Common myeloid progenitor, CD34-positive (primary cell): ENCODE measurements around the gene CARD6.
A peak's percentile ranks its signal among the peaks of the same experiment; 100 is the strongest.

Experiments used
- CTCF ChIA-PET: fragments of 350-600 bp; sonication (Branson Sonifier 250); formaldehyde crosslinking; loops from one replicate; lab custom pipeline; 2021; ENCODE audit warnings: antibody characterized with exemption; lab: Charles Lee
- POLR2A ChIA-PET: fragments of 350-600 bp; sonication (Branson Sonifier 250); formaldehyde crosslinking; loops from one replicate; lab custom pipeline; 2021; ENCODE audit warnings: antibody characterized with exemption; lab: Charles Lee
- DNase-seq, 3 donors: peaks; one replicate each; pipeline versions ENCODE4 v3.0.0 to v3.0.0-alpha.2; 2013
- H3K27ac ChIP-seq, 2 experiments: 1 replicate in 1 of 2; 2 replicates in 1 of 2; pipeline ENCODE4 v1.7.0; 2013; ENCODE audit warnings: inconsistent platforms in 2 of 2, low read length in 2 of 2, mild to moderate bottlenecking in 2 of 2, low read depth in 1 of 2, moderate library complexity in 1 of 2; ENCODE audit not compliant: severe bottlenecking in 2 of 2, insufficient read depth in 1 of 2, poor library complexity in 1 of 2
- H3K27me3 ChIP-seq, 5 experiments: replicated peaks in 2 of 5; 1 replicate in 3 of 5; 2 replicates in 2 of 5; pipeline versions ENCODE4 v1.6.1 to v1.7.0; 2013; ENCODE audit warnings: low read length in 4 of 5, mild to moderate bottlenecking in 2 of 5, moderate library complexity in 2 of 5, inconsistent platforms in 1 of 5; ENCODE audit not compliant: insufficient read depth in 5 of 5, control insufficient read depth in 4 of 5
- H3K36me3 ChIP-seq, 4 experiments: 1 replicate in 2 of 4; 2 replicates in 2 of 4; pipeline versions ENCODE4 v1.6.1 to v1.7.0; 2013; ENCODE audit warnings: low read length in 3 of 4, control low read depth in 1 of 4, mild to moderate bottlenecking in 1 of 4; ENCODE audit not compliant: control insufficient read depth in 4 of 4, insufficient read depth in 4 of 4
- H3K4me1 ChIP-seq, 4 experiments: 1 replicate in 3 of 4; 2 replicates in 1 of 4; pipeline versions ENCODE4 v1.6.1 to v1.7.1; 2013; ENCODE audit warnings: low read length in 3 of 4, mild to moderate bottlenecking in 3 of 4, control low read depth in 1 of 4, inconsistent platforms in 1 of 4, moderate library complexity in 1 of 4; ENCODE audit not compliant: control insufficient read depth in 4 of 4, insufficient read depth in 4 of 4; ENCODE audit errors: control extremely low read depth in 1 of 4
- H3K4me3 ChIP-seq, 7 experiments: 1 replicate in 4 of 7; 2 replicates in 3 of 7; pipeline versions ENCODE4 v1.5.1 to v1.7.0; 2013; ENCODE audit warnings: mild to moderate bottlenecking in 7 of 7, low read length in 6 of 7, moderate library complexity in 6 of 7, inconsistent platforms in 2 of 7, low read depth in 2 of 7, control low read depth in 1 of 7; ENCODE audit not compliant: insufficient read depth in 4 of 7, control insufficient read depth in 1 of 7; ENCODE audit errors: extremely low read depth in 1 of 7
- H3K9me3 ChIP-seq, 5 experiments: 1 replicate in 4 of 5; 2 replicates in 1 of 5; pipeline versions ENCODE4 v1.6.1 to v1.7.1; 2013; ENCODE audit warnings: low read length in 4 of 5, mild to moderate bottlenecking in 2 of 5, inconsistent platforms in 1 of 5, low read depth in 1 of 5, moderate library complexity in 1 of 5; ENCODE audit not compliant: control insufficient read depth in 4 of 5, insufficient read depth in 2 of 5; ENCODE audit errors: control extremely low read depth in 1 of 5
- WGBS: methylation state at CpG from one replicate; pipeline ENCODE4 v1.1.5; 2013; ENCODE audit not compliant: insufficient coverage; 5-methylcytosine and 5-hydroxymethylcytosine counted together

Gene CARD6

DNA sequence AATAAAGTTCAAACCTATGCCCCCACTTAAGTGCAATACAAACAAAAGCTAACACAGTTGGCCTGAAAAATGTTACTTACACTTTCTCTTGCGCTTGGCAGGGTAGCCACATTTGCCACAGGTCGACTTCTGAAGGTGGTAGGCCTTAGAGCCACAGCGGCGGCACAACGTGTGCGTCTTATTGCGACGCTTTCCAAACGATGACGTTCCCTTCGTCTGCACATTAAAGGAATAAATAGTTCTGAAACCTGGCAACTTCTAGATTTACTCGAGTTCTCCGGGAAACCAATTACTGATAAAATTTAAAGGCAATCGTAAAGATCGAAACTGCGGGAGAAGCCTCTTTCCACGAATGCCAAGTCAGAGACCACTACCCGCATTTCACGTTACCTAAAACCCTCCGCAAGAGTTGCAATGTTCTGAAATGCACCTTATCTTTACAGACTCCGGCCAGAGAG is 6.7 kb upstream of the CARD6 start:
- ChIA-PET CTCF (interaction anchor here (1.8 kb wide), 1 partner anchor 59 kb away, joined by 4 read pairs; no protein-coding TSS in a partner anchor), POLR2A (interaction anchor here (0.6 kb wide), 1 partner anchor 1566 kb away, joined by 3 read pairs; no protein-coding TSS in a partner anchor)
- DNase-seq = peak; percentile 40 to 82 (median 73)
- H3K4me3 ChIP-seq = peak overlapping the region; percentile 46 to 96 (median 89)
- under 1% methylated on average over 21 of the region's 21 CpGs for WGBS
- peak overlapping the region; percentile 67 to 94 for H3K27ac ChIP-seq
- H3K36me3 ChIP-seq = peaks cover 20 to 50% (median 37%) of the 10 kb centered on the region in 4 experiments
- H3K9me3 ChIP-seq = no peaks in the 10 kb centered on the region
- H3K4me1 ChIP-seq = peaks cover 8 to 27% (median 21%) of the 10 kb centered on the region in 4 experiments
- H3K27me3 ChIP-seq = no peaks in the 10 kb centered on the region

DNA sequence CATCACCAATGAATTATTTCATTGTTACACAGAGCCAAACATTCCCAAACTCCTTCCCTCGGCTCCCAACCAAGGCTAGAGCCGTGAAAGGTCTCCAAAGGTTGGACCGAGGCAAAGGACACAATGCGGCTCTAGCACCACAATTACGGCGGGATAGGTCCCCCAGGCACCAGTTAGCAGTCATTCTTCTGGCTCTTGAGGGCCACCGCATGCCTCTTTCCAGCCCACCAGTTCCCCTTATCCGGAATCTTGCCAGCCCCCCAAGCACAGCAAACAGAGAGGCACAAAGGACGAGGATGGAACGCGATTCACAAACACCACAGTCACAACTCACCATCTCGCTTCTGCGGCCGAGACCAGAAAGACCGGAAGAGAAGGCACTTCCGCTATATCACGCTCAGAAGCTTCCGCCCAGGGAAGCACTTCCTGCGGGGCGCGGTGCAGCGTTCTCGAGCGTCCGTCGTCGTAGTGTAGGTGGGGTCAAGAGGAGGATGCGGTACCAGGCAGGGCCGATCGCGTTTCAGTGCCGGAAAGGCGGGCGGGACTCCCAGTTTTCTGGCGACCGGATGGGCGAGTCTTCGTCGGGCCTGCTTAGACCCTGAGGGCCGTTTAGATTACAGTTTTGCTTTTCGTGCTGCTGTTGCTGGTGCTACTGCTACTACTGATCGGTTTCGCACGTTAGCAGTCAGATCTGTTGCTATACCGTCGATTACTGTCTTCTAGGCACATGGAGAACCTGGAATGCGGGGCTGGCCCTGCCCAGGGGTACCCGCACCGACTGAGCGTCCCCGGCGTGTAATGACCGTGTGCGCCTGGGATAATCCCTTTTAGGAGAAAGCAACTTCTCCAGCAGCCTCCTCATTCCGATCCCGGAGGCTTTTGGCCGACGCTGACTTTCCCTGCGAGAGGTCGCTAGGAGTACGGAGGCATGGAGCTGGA is 6.0 kb upstream of the CARD6 start, which contains the start of gene RPL37:
Gene RPL37 (minus strand): TSS at position 374 of the 939 bp plus-strand sequence. CDS start 37 bp downstream, at position 337.
- 6% methylated on average over 44 of the region's 61 CpGs for WGBS
- H3K9me3 ChIP-seq = no peaks in the 10 kb centered on the region
- H3K4me3 ChIP-seq = peak within 1 kb of the TSS; percentile 46 to 96 (median 89)
- peaks cover 20 to 43% (median 34%) of the 10 kb centered on the region in 4 experiments for H3K36me3 ChIP-seq
- H3K27ac ChIP-seq = peak within 1 kb of the TSS; percentile 67 to 94
- POLR2A ChIA-PET = interaction anchor here (0.6 kb wide), 1 partner anchor 1567 kb away, joined by 3 read pairs; no protein-coding TSS in a partner anchor
- peak; percentile 92 to 95 (median 93) for DNase-seq
- no peaks in the 10 kb centered on the region for H3K27me3 ChIP-seq
- H3K4me1 ChIP-seq = peaks cover 8 to 27% (median 21%) of the 10 kb centered on the region in 4 experiments
- CTCF ChIA-PET = interaction anchor here (1.8 kb wide), 1 partner anchor 60 kb away, joined by 4 read pairs; no protein-coding TSS in a partner anchor

DNA sequence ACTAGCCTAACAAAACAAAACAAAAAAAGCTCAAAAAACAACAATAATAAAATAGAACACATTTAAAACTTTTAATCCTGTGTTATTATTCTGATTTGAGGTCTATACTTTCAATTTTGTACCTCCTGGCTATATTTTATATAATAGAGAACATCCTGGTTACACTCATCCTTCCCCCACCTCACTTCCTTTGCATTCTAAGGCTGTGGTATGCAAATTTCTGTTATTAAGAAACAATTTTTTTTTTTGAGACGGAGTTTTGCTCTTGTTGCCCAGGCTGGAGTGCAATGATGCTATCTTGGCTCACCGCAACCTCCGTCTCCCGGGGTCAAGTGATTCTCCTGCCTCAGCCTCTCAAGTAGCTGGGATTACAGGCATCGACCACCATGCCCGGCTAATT is 3.1 kb upstream of the CARD6 start:
- H3K27ac ChIP-seq = no peak overlapping the region
- CTCF ChIA-PET = interaction anchor here (0.7 kb wide), 1 partner anchor 754 kb away, joined by 3 read pairs; no protein-coding TSS in a partner anchor

DNA sequence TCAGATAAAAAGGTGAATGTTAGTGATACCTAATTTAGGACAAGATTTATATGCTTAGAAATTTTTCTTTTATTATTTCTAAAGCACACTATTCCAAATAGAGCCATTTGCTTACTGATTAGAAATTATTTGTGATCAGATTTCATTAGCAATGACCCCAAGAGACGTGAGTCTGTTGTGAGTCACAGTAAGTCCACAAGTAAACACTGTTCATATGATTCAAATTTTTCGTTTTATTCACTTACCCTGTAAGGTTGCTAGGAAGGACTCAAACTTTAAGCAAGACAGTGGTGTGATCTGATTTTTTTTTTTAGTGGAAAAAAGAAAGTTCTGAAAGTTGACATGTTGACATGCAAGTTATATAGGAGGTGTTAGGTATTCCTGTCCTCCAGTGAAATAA is 1.2 kb downstream of the CARD6 start:
- ChIA-PET POLR2A (no interaction called here), CTCF (interaction anchor here (2.0 to 2.8 kb wide), 2 partner anchors 10 to 11 kb away, joined by 4 to 6 read pairs; no protein-coding TSS in a partner anchor)
- H3K4me1 ChIP-seq = peaks cover 0 to 17% (median 9%) of the 10 kb centered on the region in 4 experiments
- H3K9me3 ChIP-seq = no peaks in the 10 kb centered on the region
- peaks cover 0 to 8% (median 3%) of the 10 kb centered on the region in 4 experiments for H3K36me3 ChIP-seq
- DNase-seq = no peak
- 80% methylated on average over 1 of the region's 2 CpGs for WGBS
- peak overlapping the region in 5 of 7 experiments; percentile 64 to 91 (median 90) for H3K4me3 ChIP-seq
- no peaks in the 10 kb centered on the region for H3K27me3 ChIP-seq
- H3K27ac ChIP-seq = peak overlapping the region in 1 of 2 experiments; percentile 90

More for the DNA sequence above, 3.1 kb upstream of the CARD6 start:
- Histone ChIP-seq H3K4me3 (no peak overlapping the region), H3K27me3 (no peaks in the 10 kb centered on the region), H3K4me1 (peaks cover 13 to 32% (median 25%) of the 10 kb centered on the region in 4 experiments), H3K36me3 (peaks cover 2 to 13% (median 9%) of the 10 kb centered on the region in 4 experiments), H3K9me3 (no peaks in the 10 kb centered on the region)
- DNase-seq = peak in 2 of 3 donors; percentile 22 to 35
- no CpG with 5 or more reads among the region's 6 CpGs for WGBS
- POLR2A ChIA-PET = no interaction called here

DNA sequence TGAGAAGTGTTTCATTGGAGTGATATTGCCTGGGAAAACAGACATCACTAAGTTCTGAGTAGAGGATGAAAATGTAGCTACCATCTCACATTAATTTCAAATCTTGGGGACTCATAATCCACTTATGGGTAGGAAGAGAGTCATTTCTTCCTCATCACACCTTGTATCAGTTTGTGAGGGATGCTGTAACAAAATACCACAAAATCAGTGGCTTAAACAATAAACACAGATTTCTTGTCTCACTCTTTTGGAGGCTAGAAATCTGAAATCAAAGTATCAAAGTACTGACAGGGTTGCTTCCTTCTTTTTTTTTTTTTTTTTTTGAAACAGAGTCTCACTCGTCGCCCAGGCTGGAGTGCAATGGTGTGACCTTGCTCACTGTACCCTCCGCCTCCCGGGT is 3.4 kb downstream of the CARD6 start:
- POLR2A ChIA-PET = no interaction called here

DNA sequence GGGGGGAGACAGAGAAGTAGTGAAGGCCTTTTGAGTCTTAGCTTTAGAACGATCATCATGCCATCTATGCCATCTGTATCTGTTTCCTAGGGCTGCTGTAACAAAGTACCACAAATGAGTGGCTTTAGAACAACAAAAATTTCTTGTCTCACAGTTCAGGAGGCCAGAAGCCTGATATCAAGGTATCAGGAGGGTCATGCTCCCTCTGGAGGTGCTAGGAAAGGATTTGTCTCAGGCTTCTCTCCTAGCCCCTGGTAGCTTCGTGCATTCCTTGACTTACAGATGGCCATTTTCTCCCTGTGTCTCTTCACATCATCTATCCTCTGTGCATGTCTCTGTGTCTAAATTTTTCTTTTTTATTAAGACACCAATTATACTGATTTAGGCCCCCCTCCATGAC is 5.2 kb downstream of the CARD6 start:
- Histone ChIP-seq H3K27ac (no peak overlapping the region), H3K9me3 (no peaks in the 10 kb centered on the region), H3K36me3 (peaks cover 0 to 8% (median 3%) of the 10 kb centered on the region in 4 experiments), H3K4me3 (no peak overlapping the region), H3K27me3 (no peaks in the 10 kb centered on the region), H3K4me1 (peaks cover 0 to 18% (median 8%) of the 10 kb centered on the region in 4 experiments)
- ChIA-PET POLR2A (no interaction called here), CTCF (no interaction called here)
- WGBS = 92% methylated on average over 2 of the region's 2 CpGs
- DNase-seq = no peak

More for the DNA sequence above, 3.4 kb downstream of the CARD6 start:
- 100% methylated on average over 4 of the region's 4 CpGs for WGBS
- H3K4me1 ChIP-seq = peaks cover 0 to 25% (median 11%) of the 10 kb centered on the region in 4 experiments
- CTCF ChIA-PET = interaction anchor here (2.0 to 2.8 kb wide), 2 partner anchors 9 to 12 kb away, joined by 4 to 6 read pairs; no protein-coding TSS in a partner anchor
- H3K27me3 ChIP-seq = no peaks in the 10 kb centered on the region
- DNase-seq = no peak
- no peak overlapping the region for H3K27ac ChIP-seq
- H3K36me3 ChIP-seq = peaks cover 0 to 8% (median 3%) of the 10 kb centered on the region in 4 experiments
- no peaks in the 10 kb centered on the region for H3K9me3 ChIP-seq
- no peak overlapping the region for H3K4me3 ChIP-seq
